Neuronal stem cell (in vitro differentiated cells): ENCODE results near the gene CDK2AP2.

Experiments
- DNase-seq: peaks from one replicate; pipeline ENCODE4 v3.0.0-alpha.2; 2013; ENCODE audit warnings: low spot score
- H2AFZ ChIP-seq: one replicate; pipeline ENCODE4 v1.6.1; 2013; ENCODE audit warnings: mild to moderate bottlenecking, low read length, inconsistent platforms
- H2AK5ac ChIP-seq: 2 replicates; pipeline ENCODE4 v1.6.1; 2013; ENCODE audit warnings: low read depth, mild to moderate bottlenecking, inconsistent platforms, low read length, moderate library complexity, mixed read lengths
- H2BK120ac ChIP-seq: 2 replicates; pipeline ENCODE4 v1.6.1; 2013; ENCODE audit warnings: low read depth, mild to moderate bottlenecking, inconsistent platforms, low read length, moderate library complexity, mixed read lengths
- H2BK12ac ChIP-seq: one replicate; pipeline ENCODE4 v1.6.1; 2013; ENCODE audit warnings: low read length, inconsistent platforms
- H2BK15ac ChIP-seq: 2 replicates; pipeline ENCODE4 v1.6.1; 2013; ENCODE audit warnings: mild to moderate bottlenecking, low read length, inconsistent platforms, mixed read lengths
- H2BK5ac ChIP-seq: one replicate; pipeline ENCODE4 v1.6.1; 2013; ENCODE audit warnings: inconsistent platforms, mild to moderate bottlenecking, low read length, moderate library complexity
- H3K14ac ChIP-seq: one replicate; pipeline ENCODE4 v1.6.1; 2013; ENCODE audit warnings: low read length, inconsistent platforms
- H3K18ac ChIP-seq: 2 replicates; pipeline ENCODE4 v1.6.1; 2013; ENCODE audit warnings: low read length, inconsistent platforms
- H3K23ac ChIP-seq: 2 replicates; pipeline ENCODE4 v1.6.1; 2013; ENCODE audit warnings: low read depth, mild to moderate bottlenecking, mixed read lengths, low read length, inconsistent platforms; ENCODE audit not compliant: poor library complexity
- H3K27ac ChIP-seq: replicated peaks from 3 replicates; pipeline ENCODE4 v1.5.1; 2013; ENCODE audit warnings: low read length, inconsistent platforms
- H3K27me3 ChIP-seq, 3 experiments: 2 replicates each; pipeline ENCODE4 v1.6.1; 2013; ENCODE audit warnings: low read length in 3 of 3, mild to moderate bottlenecking in 2 of 3, inconsistent platforms in 1 of 3, low read depth in 1 of 3, mixed read lengths in 1 of 3, moderate library complexity in 1 of 3; ENCODE audit not compliant: control insufficient read depth in 3 of 3, insufficient read depth in 3 of 3
- H3K36me3 ChIP-seq, 2 donors: replicated peaks in 1 of 2; 2 replicates each; pipeline ENCODE4 v1.6.1; 2013; ENCODE audit warnings: low read length in 2 of 2; ENCODE audit not compliant: control insufficient read depth in 2 of 2, insufficient read depth in 2 of 2
- H3K4ac ChIP-seq: 2 replicates; pipeline ENCODE4 v1.6.1; 2013; ENCODE audit warnings: inconsistent platforms, mild to moderate bottlenecking, low read length, moderate library complexity
- H3K4me1 ChIP-seq, 2 donors: 1 replicate in 1 of 2; 2 replicates in 1 of 2; pipeline ENCODE4 v1.6.1; 2013; ENCODE audit warnings: low read length in 2 of 2, low read depth in 1 of 2; ENCODE audit not compliant: control insufficient read depth in 2 of 2, insufficient read depth in 1 of 2
- H3K4me2 ChIP-seq: one replicate; pipeline ENCODE4 v1.6.1; 2013; ENCODE audit warnings: mild to moderate bottlenecking, low read length, inconsistent platforms; ENCODE audit not compliant: insufficient read depth, poor library complexity, severe bottlenecking
- H3K4me3 ChIP-seq, 2 donors: 2 replicates each; pipeline ENCODE4 v1.5.1; 2013; ENCODE audit warnings: low read length in 2 of 2, mild to moderate bottlenecking in 2 of 2, inconsistent platforms in 1 of 2, moderate library complexity in 1 of 2
- H3K79me1 ChIP-seq: one replicate; pipeline ENCODE4 v1.6.1; 2013; ENCODE audit warnings: low read depth, mild to moderate bottlenecking, inconsistent platforms, low read length, moderate library complexity
- H3K9ac ChIP-seq: one replicate; pipeline ENCODE4 v1.6.1; 2013; ENCODE audit warnings: mild to moderate bottlenecking, low read depth, low read length, inconsistent platforms; ENCODE audit not compliant: poor library complexity
- H3K9me3 ChIP-seq, 2 donors: replicated peaks in 1 of 2; 2 replicates each; pipeline versions ENCODE3 to v1.6.1; 2013; ENCODE audit warnings: low read length in 2 of 2, mild to moderate bottlenecking in 2 of 2, inconsistent platforms in 1 of 2, low read depth in 1 of 2, mixed read lengths in 1 of 2, moderate library complexity in 1 of 2; ENCODE audit not compliant: control insufficient read depth in 2 of 2, insufficient read depth in 1 of 2
- H4K8ac ChIP-seq: one replicate; pipeline ENCODE4 v1.6.1; 2013; ENCODE audit warnings: low read depth, mild to moderate bottlenecking, inconsistent platforms, low read length, moderate library complexity
- H4K91ac ChIP-seq: one replicate; pipeline ENCODE4 v1.6.1; 2013; ENCODE audit warnings: low read length, low read depth, mild to moderate bottlenecking, inconsistent platforms; ENCODE audit not compliant: poor library complexity
- WGBS, 2 donors: extraction: QIAGEN DNeasy Blood & Tissue Kit; methylation state at CpG; one replicate each; pipeline ENCODE4 v1.1.7; 2013; ENCODE audit warnings: missing lambda C conversion rate in 2 of 2, mixed read lengths in 1 of 2; ENCODE audit not compliant: insufficient read length in 2 of 2, insufficient replicate concordance in 1 of 2; ENCODE audit errors: extremely low coverage in 2 of 2; 5-methylcytosine and 5-hydroxymethylcytosine counted together

The CDK2AP2 gene

GRCh38 chr11:67504950-67505581 lies 2.9 kb downstream of the CDK2AP2 start, which contains the start of gene PITPNM1:
TSS of gene PITPNM1 (minus strand) at chr11:67505363. CDS start at chr11:67504180, 1,183 bp downstream.
- peak within 1 kb of the TSS; percentile 87 for H3K14ac ChIP-seq
- H2BK15ac ChIP-seq: peak within 1 kb of the TSS; percentile 96
- peak within 1 kb of the TSS; percentile 93 for H2AFZ ChIP-seq
- H3K27ac ChIP-seq: peak within 1 kb of the TSS; percentile 80
- peak within 1 kb of the TSS; percentile 85 to 89 for H3K4me3 ChIP-seq
- no CpG with 5 or more reads among the region's 58 CpGs for WGBS, 2 donors
- H3K4me2 ChIP-seq: peak within 1 kb of the TSS; percentile 79
- H2AK5ac ChIP-seq: peak within 1 kb of the TSS; percentile 47
- no peak within 1 kb of the TSS for H4K91ac ChIP-seq
- peak within 1 kb of the TSS; percentile 98 for H3K4ac ChIP-seq
- peaks cover 14 to 40% of the 10 kb centered on the region in 2 donors for H3K36me3 ChIP-seq
- H3K79me1 ChIP-seq: peaks cover 17% of the 10 kb centered on the region
- peak within 1 kb of the TSS; percentile 96 for H3K9ac ChIP-seq
- peak within 1 kb of the TSS; percentile 41 for H2BK120ac ChIP-seq
- peak; percentile 66 for DNase-seq
- no peak within 1 kb of the TSS for H4K8ac ChIP-seq
- H3K23ac ChIP-seq: peak within 1 kb of the TSS; percentile 61
- peak within 1 kb of the TSS; percentile 98 for H2BK5ac ChIP-seq
- H3K27me3 ChIP-seq: no peaks in the 10 kb centered on the region
- H3K18ac ChIP-seq: peak within 1 kb of the TSS; percentile 98
- peak within 1 kb of the TSS; percentile 52 for H2BK12ac ChIP-seq
- peaks cover 20 to 29% of the 10 kb centered on the region in 2 donors for H3K4me1 ChIP-seq
- H3K9me3 ChIP-seq: no peaks in the 10 kb centered on the region

GRCh38 chr11:67504005-67504949 lies 3.7 kb downstream of the CDK2AP2 start:
- peak overlapping the region; percentile 41 for H2BK120ac ChIP-seq
- H3K18ac ChIP-seq: peak overlapping the region; percentile 98
- H3K4ac ChIP-seq: peak overlapping the region; percentile 8
- no peaks in the 10 kb centered on the region for H3K27me3 ChIP-seq
- no peak overlapping the region for H3K14ac ChIP-seq
- peak overlapping the region; percentile 85 to 89 for H3K4me3 ChIP-seq
- H3K79me1 ChIP-seq: peaks cover 17% of the 10 kb centered on the region
- H3K4me2 ChIP-seq: peak overlapping the region; percentile 79
- H3K27ac ChIP-seq: peak overlapping the region; percentile 62
- DNase-seq: peak; percentile 56
- H3K9ac ChIP-seq: peak overlapping the region; percentile 96
- H2BK5ac ChIP-seq: no peak overlapping the region
- H3K9me3 ChIP-seq: no peaks in the 10 kb centered on the region
- peak overlapping the region; percentile 93 for H2AFZ ChIP-seq
- no peak overlapping the region for H4K8ac ChIP-seq
- WGBS, 2 donors: no CpG with 5 or more reads among the region's 101 CpGs
- H2AK5ac ChIP-seq: peak overlapping the region; percentile 47
- H2BK12ac ChIP-seq: peak overlapping the region; percentile 14
- H3K4me1 ChIP-seq: peaks cover 20 to 29% of the 10 kb centered on the region in 2 donors
- H3K23ac ChIP-seq: peak overlapping the region; percentile 29
- no peak overlapping the region for H4K91ac ChIP-seq
- H3K36me3 ChIP-seq: peaks cover 17 to 46% of the 10 kb centered on the region in 2 donors
- H2BK15ac ChIP-seq: peak overlapping the region; percentile 96

GRCh38 chr11:67503119-67504004 lies 4.6 kb downstream of the CDK2AP2 start:
- H3K9me3 ChIP-seq: no peaks in the 10 kb centered on the region
- H3K4me1 ChIP-seq: peaks cover 18 to 27% of the 10 kb centered on the region in 2 donors
- no peak overlapping the region for H2BK15ac ChIP-seq
- peak overlapping the region; percentile 85 to 89 for H3K4me3 ChIP-seq
- peak overlapping the region; percentile 3 for H3K23ac ChIP-seq
- peak overlapping the region; percentile 58 for H2BK12ac ChIP-seq
- H3K27ac ChIP-seq: no peak overlapping the region
- H3K36me3 ChIP-seq: peaks cover 21 to 52% of the 10 kb centered on the region in 2 donors
- H3K4me2 ChIP-seq: peak overlapping the region; percentile 79
- H2BK120ac ChIP-seq: no peak overlapping the region
- H3K79me1 ChIP-seq: peaks cover 17% of the 10 kb centered on the region
- H2AFZ ChIP-seq: peak overlapping the region; percentile 93
- H3K27me3 ChIP-seq: no peaks in the 10 kb centered on the region
- H2BK5ac ChIP-seq: no peak overlapping the region
- H3K18ac ChIP-seq: peak overlapping the region; percentile 57
- peak overlapping the region; percentile 77 for H3K9ac ChIP-seq
- H2AK5ac ChIP-seq: peak overlapping the region; percentile 84
- DNase-seq: no peak
- no peak overlapping the region for H3K4ac ChIP-seq
- peak overlapping the region; percentile 56 for H3K14ac ChIP-seq
- no CpG with 5 or more reads among the region's 19 CpGs for WGBS, 2 donors
- H4K8ac ChIP-seq: peak overlapping the region; percentile 43
- no peak overlapping the region for H4K91ac ChIP-seq
